HEK293 (cell line): ENCODE measurements around the gene UBAP1L.

Source experiments
- CTCF ChIA-PET: fragments of 350-600 bp; formaldehyde crosslinking; extraction: SDS; loops from one replicate; lab custom pipeline; 2021; ENCODE audit warnings: antibody characterized with exemption; lab: Yijun Ruan, JAX
- POLR2A ChIA-PET: fragments of 300-600 bp; formaldehyde crosslinking; extraction: SDS; loops from one replicate; lab custom pipeline; 2020; ENCODE audit warnings: antibody characterized with exemption, inconsistent platforms; lab: Yijun Ruan, JAX
- H3K27ac ChIP-seq: fragments of 200-500 bp; sonication (Bioruptor generic); 2 replicates; pipeline ENCODE4 v1.5.1; 2014; ENCODE audit warnings: low read depth, low read length, control low read depth, inconsistent platforms; ENCODE audit errors: extremely low read depth
- H3K36me3 ChIP-seq, 2 experiments: fragments of 200-500 bp in 1 of 2; sonication (Bioruptor generic) in 1 of 2; 1 replicate in 1 of 2; 2 replicates in 1 of 2; pipeline ENCODE4 v1.5.1; 2014 to 2017; ENCODE audit warnings: inconsistent platforms in 2 of 2, low read length in 2 of 2; ENCODE audit not compliant: control insufficient read depth in 2 of 2, insufficient read depth in 1 of 2
- H3K4me1 ChIP-seq: fragments of 200-500 bp; sonication (Bioruptor generic); 2 replicates; pipeline ENCODE4 v1.5.1; 2014; ENCODE audit warnings: mild to moderate bottlenecking, low read length, inconsistent platforms; ENCODE audit not compliant: control insufficient read depth, insufficient read depth
- H3K4me3 ChIP-seq: 2 replicates; pipeline ENCODE4 v1.5.1; 2011; ENCODE audit warnings: low read depth, mild to moderate bottlenecking, control low read depth, low read length, moderate library complexity
- H3K9me3 ChIP-seq: fragments of 200-500 bp; sonication (Bioruptor generic); 2 replicates; pipeline ENCODE4 v1.5.1; 2014; ENCODE audit warnings: low read depth, low read length, inconsistent platforms; ENCODE audit not compliant: control insufficient read depth, insufficient read depth
- EGR2 ChIP-seq: fragments of 450-650 bp; formaldehyde crosslinking; IDR thresholded peaks from 2 replicates; pipeline ENCODE4 v1.5.1; 2016; ENCODE audit warnings: low read depth, missing biosample characterization, missing genetic modification characterization
- KLF1 ChIP-seq: fragments of 450-650 bp; formaldehyde crosslinking; IDR thresholded peaks from 2 replicates; pipeline ENCODE4 v1.5.1; 2016; ENCODE audit warnings: missing biosample characterization, missing genetic modification characterization
- SETDB1 ChIP-seq: IDR thresholded peaks from one replicate; pipeline ENCODE4 v1.6.1; 2017; ENCODE audit warnings: mild to moderate bottlenecking, low read length, moderate library complexity, mixed read lengths; ENCODE audit not compliant: insufficient read length
- WT1 ChIP-seq: fragments of 450-650 bp; formaldehyde crosslinking; IDR thresholded peaks from 2 replicates; pipeline ENCODE4 v1.5.1; 2016; ENCODE audit warnings: missing biosample characterization, missing genetic modification characterization
- ZBTB17 ChIP-seq: fragments of 450-650 bp; formaldehyde crosslinking; IDR thresholded peaks from 2 replicates; pipeline ENCODE4 v1.5.1; 2016; ENCODE audit warnings: missing biosample characterization, missing genetic modification characterization
- ZFHX2 ChIP-seq: fragments of 450-650 bp; formaldehyde crosslinking; conservative IDR thresholded peaks from 2 replicates; pipeline ENCODE4 v1.5.1; 2016; ENCODE audit warnings: missing biosample characterization, missing genetic modification characterization
- ZNF121 ChIP-seq: fragments of 450-650 bp; formaldehyde crosslinking; IDR thresholded peaks from 2 replicates; pipeline ENCODE4 v1.5.1; 2016; ENCODE audit warnings: missing biosample characterization, missing genetic modification characterization
- ZNF341 ChIP-seq: fragments of 450-650 bp; formaldehyde crosslinking; IDR thresholded peaks from 2 replicates; pipeline ENCODE4; 2016; ENCODE audit warnings: low read depth, missing biosample characterization, missing genetic modification characterization
- ZNF585B ChIP-seq: fragments of 450-650 bp; formaldehyde crosslinking; IDR thresholded peaks from 2 replicates; pipeline ENCODE4 v1.5.1; 2016; ENCODE audit warnings: missing biosample characterization, missing genetic modification characterization
- ZNF600 ChIP-seq: fragments of 450-650 bp; formaldehyde crosslinking; IDR thresholded peaks from 2 replicates; pipeline ENCODE4 v1.5.1; 2016; ENCODE audit warnings: missing biosample characterization, missing genetic modification characterization
- ZNF747 ChIP-seq: fragments of 450-650 bp; formaldehyde crosslinking; IDR thresholded peaks from 2 replicates; pipeline ENCODE4 v1.5.1; 2016; ENCODE audit warnings: missing biosample characterization, missing genetic modification characterization
- TF ChIP-seq, protein P1 (sequence below): fragments of 450-650 bp; formaldehyde crosslinking; IDR thresholded peaks from 2 replicates; pipeline ENCODE4 v1.5.1; 2016; ENCODE audit warnings: missing biosample characterization, missing genetic modification characterization, low read depth
- TF ChIP-seq, protein P2 (sequence below): fragments of 450-650 bp; formaldehyde crosslinking; IDR thresholded peaks from 2 replicates; pipeline ENCODE4 v1.5.1; 2016; ENCODE audit warnings: missing biosample characterization, missing genetic modification characterization
- TF ChIP-seq, protein P3 (sequence below): fragments of 450-650 bp; formaldehyde crosslinking; IDR thresholded peaks from 2 replicates; pipeline ENCODE4 v1.5.1; 2016; ENCODE audit warnings: missing biosample characterization, missing genetic modification characterization
- TF ChIP-seq, protein P4 (sequence below): fragments of 450-650 bp; formaldehyde crosslinking; IDR thresholded peaks from 2 replicates; pipeline ENCODE4 v1.5.1; 2017; ENCODE audit warnings: missing biosample characterization, missing genetic modification characterization
- TF ChIP-seq, protein P5 (sequence below): fragments of 450-650 bp; formaldehyde crosslinking; IDR thresholded peaks from 2 replicates; pipeline ENCODE4 v1.5.1; 2017; ENCODE audit warnings: missing biosample characterization, missing genetic modification characterization

The UBAP1L gene

DNA sequence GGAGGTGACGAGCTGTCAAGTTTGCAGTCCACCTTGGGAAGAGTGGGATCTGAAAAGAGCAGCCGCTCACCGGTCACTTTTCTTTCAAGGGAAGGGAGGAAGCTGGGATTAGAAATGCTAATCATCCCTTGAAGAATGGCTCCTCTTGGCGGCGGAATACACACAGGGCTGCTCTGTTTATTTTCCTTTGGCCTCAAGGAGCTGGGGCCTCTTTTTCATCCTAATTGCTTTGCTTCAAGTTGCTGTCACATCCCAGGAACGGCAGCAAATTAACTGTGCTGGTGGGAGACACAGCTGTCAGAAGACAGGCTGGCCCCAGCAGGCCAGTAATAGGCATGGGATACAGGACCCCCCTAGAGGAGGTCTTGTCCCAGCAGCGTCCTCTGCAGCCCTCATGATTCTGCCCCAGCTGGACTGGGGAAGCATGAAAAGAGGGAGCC is 31.7 kb downstream of the UBAP1L start (continued):
- TF ChIP-seq, protein P1, sequence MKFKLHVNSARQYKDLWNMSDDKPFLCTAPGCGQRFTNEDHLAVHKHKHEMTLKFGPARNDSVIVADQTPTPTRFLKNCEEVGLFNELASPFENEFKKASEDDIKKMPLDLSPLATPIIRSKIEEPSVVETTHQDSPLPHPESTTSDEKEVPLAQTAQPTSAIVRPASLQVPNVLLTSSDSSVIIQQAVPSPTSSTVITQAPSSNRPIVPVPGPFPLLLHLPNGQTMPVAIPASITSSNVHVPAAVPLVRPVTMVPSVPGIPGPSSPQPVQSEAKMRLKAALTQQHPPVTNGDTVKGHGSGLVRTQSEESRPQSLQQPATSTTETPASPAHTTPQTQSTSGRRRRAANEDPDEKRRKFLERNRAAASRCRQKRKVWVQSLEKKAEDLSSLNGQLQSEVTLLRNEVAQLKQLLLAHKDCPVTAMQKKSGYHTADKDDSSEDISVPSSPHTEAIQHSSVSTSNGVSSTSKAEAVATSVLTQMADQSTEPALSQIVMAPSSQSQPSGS (tag by site-specific recombination), result no peak
- TF ChIP-seq, all 188 proteins: peak for 13

DNA sequence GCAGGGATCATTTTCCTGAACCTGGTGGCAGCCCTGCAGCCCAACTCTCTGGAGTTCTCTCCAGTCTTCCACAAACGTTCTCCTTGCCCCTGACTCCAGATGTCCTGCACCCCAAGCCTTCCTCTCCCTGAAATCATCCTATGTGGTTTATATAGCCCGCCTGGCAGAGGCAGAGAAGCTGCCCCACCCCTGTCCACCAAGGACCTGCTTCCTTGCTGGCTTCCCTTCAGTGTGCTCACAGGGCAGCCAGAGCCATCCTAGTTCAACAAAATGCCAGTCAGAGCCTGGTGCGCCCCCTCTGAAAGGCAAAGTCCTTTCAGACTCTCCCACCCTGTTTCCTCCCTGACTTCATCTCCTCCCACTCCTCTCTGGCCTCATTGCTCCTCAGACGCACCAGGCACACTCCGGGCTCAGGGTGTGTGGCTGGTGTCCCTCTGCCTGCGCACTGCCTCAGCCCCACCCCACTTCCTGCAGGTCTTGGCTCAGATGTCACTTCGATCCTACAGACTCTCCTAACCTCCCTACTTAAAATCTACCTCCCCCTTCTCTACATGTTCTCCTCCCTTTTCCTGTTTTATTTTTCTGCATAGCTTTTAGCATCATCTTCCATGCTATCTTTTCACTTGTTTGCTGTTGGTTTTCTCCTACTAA is 32.6 kb downstream of the UBAP1L start:
- CTCF ChIA-PET, result interaction anchor here (0.6 to 8.2 kb wide), 11 partner anchors 12 to 350 kb away, joined by 3 to 94 read pairs (median 4); no protein-coding TSS in a partner anchor
- TF ChIP-seq, protein P2, sequence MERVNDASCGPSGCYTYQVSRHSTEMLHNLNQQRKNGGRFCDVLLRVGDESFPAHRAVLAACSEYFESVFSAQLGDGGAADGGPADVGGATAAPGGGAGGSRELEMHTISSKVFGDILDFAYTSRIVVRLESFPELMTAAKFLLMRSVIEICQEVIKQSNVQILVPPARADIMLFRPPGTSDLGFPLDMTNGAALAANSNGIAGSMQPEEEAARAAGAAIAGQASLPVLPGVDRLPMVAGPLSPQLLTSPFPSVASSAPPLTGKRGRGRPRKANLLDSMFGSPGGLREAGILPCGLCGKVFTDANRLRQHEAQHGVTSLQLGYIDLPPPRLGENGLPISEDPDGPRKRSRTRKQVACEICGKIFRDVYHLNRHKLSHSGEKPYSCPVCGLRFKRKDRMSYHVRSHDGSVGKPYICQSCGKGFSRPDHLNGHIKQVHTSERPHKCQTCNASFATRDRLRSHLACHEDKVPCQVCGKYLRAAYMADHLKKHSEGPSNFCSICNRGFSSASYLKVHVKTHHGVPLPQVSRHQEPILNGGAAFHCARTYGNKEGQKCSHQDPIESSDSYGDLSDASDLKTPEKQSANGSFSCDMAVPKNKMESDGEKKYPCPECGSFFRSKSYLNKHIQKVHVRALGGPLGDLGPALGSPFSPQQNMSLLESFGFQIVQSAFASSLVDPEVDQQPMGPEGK, result 0 out of 2 replicates have a peak, but pooled peaks have one; percentile 34
- TF ChIP-seq, protein P3, sequence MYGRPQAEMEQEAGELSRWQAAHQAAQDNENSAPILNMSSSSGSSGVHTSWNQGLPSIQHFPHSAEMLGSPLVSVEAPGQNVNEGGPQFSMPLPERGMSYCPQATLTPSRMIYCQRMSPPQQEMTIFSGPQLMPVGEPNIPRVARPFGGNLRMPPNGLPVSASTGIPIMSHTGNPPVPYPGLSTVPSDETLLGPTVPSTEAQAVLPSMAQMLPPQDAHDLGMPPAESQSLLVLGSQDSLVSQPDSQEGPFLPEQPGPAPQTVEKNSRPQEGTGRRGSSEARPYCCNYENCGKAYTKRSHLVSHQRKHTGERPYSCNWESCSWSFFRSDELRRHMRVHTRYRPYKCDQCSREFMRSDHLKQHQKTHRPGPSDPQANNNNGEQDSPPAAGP, result 0 out of 2 replicates have a peak, but pooled peaks have one; percentile 33
- TF ChIP-seq, protein P4, sequence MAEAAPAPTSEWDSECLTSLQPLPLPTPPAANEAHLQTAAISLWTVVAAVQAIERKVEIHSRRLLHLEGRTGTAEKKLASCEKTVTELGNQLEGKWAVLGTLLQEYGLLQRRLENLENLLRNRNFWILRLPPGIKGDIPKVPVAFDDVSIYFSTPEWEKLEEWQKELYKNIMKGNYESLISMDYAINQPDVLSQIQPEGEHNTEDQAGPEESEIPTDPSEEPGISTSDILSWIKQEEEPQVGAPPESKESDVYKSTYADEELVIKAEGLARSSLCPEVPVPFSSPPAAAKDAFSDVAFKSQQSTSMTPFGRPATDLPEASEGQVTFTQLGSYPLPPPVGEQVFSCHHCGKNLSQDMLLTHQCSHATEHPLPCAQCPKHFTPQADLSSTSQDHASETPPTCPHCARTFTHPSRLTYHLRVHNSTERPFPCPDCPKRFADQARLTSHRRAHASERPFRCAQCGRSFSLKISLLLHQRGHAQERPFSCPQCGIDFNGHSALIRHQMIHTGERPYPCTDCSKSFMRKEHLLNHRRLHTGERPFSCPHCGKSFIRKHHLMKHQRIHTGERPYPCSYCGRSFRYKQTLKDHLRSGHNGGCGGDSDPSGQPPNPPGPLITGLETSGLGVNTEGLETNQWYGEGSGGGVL, result peak; percentile 70
- no peak for TF ChIP-seq SETDB1
- TF ChIP-seq, protein P5, sequence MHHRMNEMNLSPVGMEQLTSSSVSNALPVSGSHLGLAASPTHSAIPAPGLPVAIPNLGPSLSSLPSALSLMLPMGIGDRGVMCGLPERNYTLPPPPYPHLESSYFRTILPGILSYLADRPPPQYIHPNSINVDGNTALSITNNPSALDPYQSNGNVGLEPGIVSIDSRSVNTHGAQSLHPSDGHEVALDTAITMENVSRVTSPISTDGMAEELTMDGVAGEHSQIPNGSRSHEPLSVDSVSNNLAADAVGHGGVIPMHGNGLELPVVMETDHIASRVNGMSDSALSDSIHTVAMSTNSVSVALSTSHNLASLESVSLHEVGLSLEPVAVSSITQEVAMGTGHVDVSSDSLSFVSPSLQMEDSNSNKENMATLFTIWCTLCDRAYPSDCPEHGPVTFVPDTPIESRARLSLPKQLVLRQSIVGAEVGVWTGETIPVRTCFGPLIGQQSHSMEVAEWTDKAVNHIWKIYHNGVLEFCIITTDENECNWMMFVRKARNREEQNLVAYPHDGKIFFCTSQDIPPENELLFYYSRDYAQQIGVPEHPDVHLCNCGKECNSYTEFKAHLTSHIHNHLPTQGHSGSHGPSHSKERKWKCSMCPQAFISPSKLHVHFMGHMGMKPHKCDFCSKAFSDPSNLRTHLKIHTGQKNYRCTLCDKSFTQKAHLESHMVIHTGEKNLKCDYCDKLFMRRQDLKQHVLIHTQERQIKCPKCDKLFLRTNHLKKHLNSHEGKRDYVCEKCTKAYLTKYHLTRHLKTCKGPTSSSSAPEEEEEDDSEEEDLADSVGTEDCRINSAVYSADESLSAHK (tag by site-specific recombination), result no peak
- peak; percentile 50; the same call in 1 of the 2 replicates for TF ChIP-seq ZNF600 (tag by site-specific recombination)
- TF ChIP-seq ZBTB17 (tag by site-specific recombination), result peak; percentile 91
- TF ChIP-seq ZNF341 (tag by site-specific recombination), result peak; percentile 65
- TF ChIP-seq KLF1, result 0 out of 2 replicates have a peak, but pooled peaks have one; percentile 12
- TF ChIP-seq ZNF585B (tag by site-specific recombination), result no peak
- TF ChIP-seq WT1, result peak; percentile 92
- peak; percentile 86 for TF ChIP-seq EGR2 (tag by site-specific recombination)
- TF ChIP-seq ZFHX2 (tag by site-specific recombination), result peak; percentile 86
- TF ChIP-seq ZNF747 (tag by site-specific recombination), result no peak
- TF ChIP-seq ZNF121 (tag by site-specific recombination), result no peak
- TF ChIP-seq, all 188 proteins: peak for 10
- no peaks in the 10 kb centered on the region for H3K9me3 ChIP-seq
- no peak overlapping the region for H3K27ac ChIP-seq
- peaks cover 9% of the 10 kb centered on the region for H3K4me1 ChIP-seq
- POLR2A ChIA-PET, result interaction anchor here (0.5 kb wide), 1 partner anchor 27 kb away, joined by 3 read pairs; no protein-coding TSS in a partner anchor
- H3K36me3 ChIP-seq, result no peaks in the 10 kb centered on the region
- no peak overlapping the region for H3K4me3 ChIP-seq
